Esophagus muscularis mucosa (tissue), 4 donors: ENCODE data around the gene CCDC182.

Source experiments
- CTCF ChIP-seq, 3 experiments: fragments of 200-600 bp in 2 of 3; fragments of 450-650 bp in 1 of 3; sonication (generic) in 2 of 3; IDR thresholded peaks; one replicate each; pipeline ENCODE4 v1.5.1; 2017 to 2019; ENCODE audit warnings: antibody characterized with exemption in 3 of 3, mild to moderate bottlenecking in 2 of 3, moderate library complexity in 1 of 3
- EP300 ChIP-seq: sonication (generic); formaldehyde crosslinking; IDR thresholded peaks from one replicate; pipeline ENCODE4 v1.6.1; 2017; ENCODE audit warnings: antibody characterized with exemption
- POLR2A ChIP-seq: fragments of 450-650 bp; IDR thresholded peaks from one replicate; pipeline ENCODE4 v1.6.1; 2017; ENCODE audit warnings: antibody characterized with exemption, moderate library complexity, mild to moderate bottlenecking, low read depth
- POLR2AphosphoS5 ChIP-seq, 2 donors: sonication (generic); formaldehyde crosslinking; IDR thresholded peaks; one replicate each; pipeline ENCODE4 v1.6.1; 2017; ENCODE audit warnings: antibody characterized with exemption in 2 of 2

DNA sequence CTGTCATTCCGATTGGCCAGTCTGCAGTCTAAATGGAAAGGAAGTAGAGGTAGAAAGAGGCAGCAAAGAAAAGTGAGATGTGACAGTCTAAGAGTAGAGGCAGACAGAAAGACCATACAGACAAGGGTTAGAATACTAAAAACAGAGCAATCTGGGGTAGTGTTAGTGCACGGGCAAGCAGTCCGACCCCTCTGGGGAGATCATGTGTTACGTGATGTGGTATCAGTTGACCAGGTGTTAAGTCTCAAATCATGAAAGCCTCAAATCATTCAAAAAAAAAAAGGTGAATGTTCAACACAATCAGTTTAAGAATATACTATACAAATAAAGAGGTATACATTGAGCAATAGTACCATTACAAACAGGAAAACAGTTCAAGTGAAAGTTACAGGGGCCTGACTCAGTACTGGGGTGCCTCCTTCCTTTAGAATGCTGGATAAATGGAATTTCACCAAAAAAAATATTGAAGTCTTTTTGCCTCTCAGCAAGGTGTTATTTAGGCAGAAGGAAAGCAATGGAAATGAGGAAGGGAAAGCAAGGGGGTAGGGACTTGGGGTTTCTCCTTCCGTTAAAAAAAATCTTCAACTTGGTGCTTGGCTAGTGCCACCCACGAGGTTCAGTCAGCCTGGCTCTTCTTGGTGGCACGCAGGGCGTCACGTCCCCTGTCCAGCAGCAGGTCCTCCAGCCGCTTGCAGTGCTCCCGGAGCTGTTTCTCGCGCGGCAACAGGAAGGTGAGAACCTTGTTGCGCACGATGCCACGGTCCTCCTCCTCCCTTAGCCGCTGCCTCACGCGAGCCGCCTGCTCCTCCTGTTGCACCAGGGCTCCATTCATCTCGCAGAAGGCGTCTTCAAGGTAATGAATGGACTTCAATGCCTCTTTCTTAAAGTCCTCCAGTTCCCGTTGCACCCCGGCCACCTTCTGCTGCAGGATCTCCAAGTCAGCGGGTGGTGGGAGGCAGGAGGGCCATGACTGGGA, 616 bp downstream of the CCDC182 start:
- no peak for TF ChIP-seq CTCF (IDR thresholded peaks at IDR 0.05)
- no peak for TF ChIP-seq POLR2A
- TF ChIP-seq EP300 = no peak
- TF ChIP-seq POLR2AphosphoS5 (IDR thresholded peaks at IDR 0.05) = no peak
